CD4-positive, alpha-beta T cell treated with Interleukin-10 for 1 hour (primary cell): ENCODE measurements around the gene DOC2B.
"Not testable (repeated sequence)": the region's sequence is repeated elsewhere in the genome, so short reads cannot be mapped to it uniquely, and the experiment has no call there.

Experiments
- DNase-seq: peaks from one replicate; pipeline ENCODE4 v3.0.0-alpha.2; 2020

The DOC2B gene

GRCh38 chr17:187130-187529 is 5.7 kb upstream of the DOC2B start:
- no peak for DNase-seq

- peak; percentile 35 for DNase-seq
These were observed 4.1 kb upstream of the DOC2B start for GRCh38 chr17:185445-186138.

- no peak for DNase-seq
These were observed 1.6 kb upstream of the DOC2B start for GRCh38 chr17:183021-183420.

- no peak for DNase-seq
These were observed 751 bp upstream of the DOC2B start for GRCh38 chr17:182050-182751.

- no peak for DNase-seq
These were observed 837 bp downstream of the DOC2B start for GRCh38 chr17:180381-181244.

- DNase-seq: no peak
These were observed 1.6 kb downstream of the DOC2B start for GRCh38 chr17:179781-180380.

- DNase-seq: no peak
These were observed 2.4 kb downstream of the DOC2B start for GRCh38 chr17:179066-179432.

- DNase-seq: no peak
These were observed 3.0 kb downstream of the DOC2B start for GRCh38 chr17:178292-179065.

GRCh38 chr17:177762-178161 is 3.7 kb downstream of the DOC2B start:
- DNase-seq: no peak

- DNase-seq: no peak
These were observed 4.3 kb downstream of the DOC2B start for GRCh38 chr17:177155-177554.

GRCh38 chr17:173166-173911 is 8.1 kb downstream of the DOC2B start:
- no peak for DNase-seq

- DNase-seq: no peak
These were observed 9.0 kb downstream of the DOC2B start for GRCh38 chr17:172401-172800.

GRCh38 chr17:171871-172270 is 9.6 kb downstream of the DOC2B start:
- DNase-seq: no peak

- no peak for DNase-seq
These were observed 11.2 kb downstream of the DOC2B start for GRCh38 chr17:170130-170670.

- not testable (repeated sequence) for DNase-seq
These were observed 12.8 kb downstream of the DOC2B start for GRCh38 chr17:168614-169013.

GRCh38 chr17:165939-166338 is 15.5 kb downstream of the DOC2B start:
- no peak for DNase-seq

- peak; percentile 41 for DNase-seq
These were observed 16.9 kb downstream of the DOC2B start for GRCh38 chr17:164303-165235.

- no peak for DNase-seq
These were observed 17.8 kb downstream of the DOC2B start for GRCh38 chr17:163514-164098.

GRCh38 chr17:162689-163088 is 18.8 kb downstream of the DOC2B start:
- DNase-seq: no peak

GRCh38 chr17:161481-161880 is 20.0 kb downstream of the DOC2B start:
- DNase-seq: no peak
